Naive B cell (primary cell): ENCODE measurements around the gene ZFPM1. TPM values are rescaled to one million over a fixed set of nuclear protein-coding genes. Genes with fewer than 3 reads are reported as not detected.

Experiments used
- ATAC-seq, 2 donors: fragments of 150-1000 bp; cut with Tn5 transposase; 2 replicates each; pipeline ENCODE4 v1.10.0; 2021; ENCODE audit warnings: low read depth in 2 of 2, mild to moderate bottlenecking in 2 of 2, moderate library complexity in 2 of 2
- DNase-seq: peaks from one replicate; pipeline ENCODE4 v3.0.0; 2022
- H3K27ac Mint-ChIP-seq, 6 donors: one replicate each; pipeline ENCODE4 v1.8.0; 2020 to 2022; ENCODE audit warnings: mild to moderate bottlenecking in 6 of 6, mixed read lengths in 6 of 6, moderate library complexity in 5 of 6, inconsistent platforms in 2 of 6
- H3K27me3 Mint-ChIP-seq, 3 donors: one replicate each; pipeline ENCODE4 v1.8.0; 2021 to 2022; ENCODE audit warnings: mixed read lengths in 3 of 3, mild to moderate bottlenecking in 1 of 3
- H3K36me3 Mint-ChIP-seq, 2 donors: one replicate each; pipeline ENCODE4 v1.8.0; 2020 to 2022; ENCODE audit warnings: mixed read lengths in 2 of 2, inconsistent platforms in 1 of 2, mild to moderate bottlenecking in 1 of 2
- H3K4me1 Mint-ChIP-seq, 3 donors: one replicate each; pipeline ENCODE4 v1.8.0; 2020 to 2022; ENCODE audit warnings: mixed read lengths in 3 of 3, inconsistent platforms in 1 of 3, mild to moderate bottlenecking in 1 of 3, moderate library complexity in 1 of 3
- H3K4me3 Mint-ChIP-seq, 8 donors: one replicate each; pipeline ENCODE4 v1.8.0; 2020 to 2022; ENCODE audit warnings: mild to moderate bottlenecking in 8 of 8, mixed read lengths in 8 of 8, moderate library complexity in 8 of 8, inconsistent platforms in 2 of 8
- H3K9me3 Mint-ChIP-seq, 7 donors: one replicate each; pipeline ENCODE4 v1.8.0; 2020 to 2022; ENCODE audit warnings: mixed read lengths in 7 of 7, mild to moderate bottlenecking in 5 of 7, inconsistent platforms in 2 of 7, moderate library complexity in 1 of 7
- polyA plus RNA-seq, 6 donors: library from polyadenylated mRNA; unstranded; fragments of 300-500 nt; fragmentation: Illumina TruSeq; gene quantifications; one replicate each; pipeline ENCODE4 v1.2.3, GENCODE V29; 2021; ENCODE audit warnings: low read depth in 6 of 6

Gene ZFPM1
- polyA plus RNA-seq, 6 donors from 2014 or later: 0.09 to 0.46 (median 0.28) TPM

DNA sequence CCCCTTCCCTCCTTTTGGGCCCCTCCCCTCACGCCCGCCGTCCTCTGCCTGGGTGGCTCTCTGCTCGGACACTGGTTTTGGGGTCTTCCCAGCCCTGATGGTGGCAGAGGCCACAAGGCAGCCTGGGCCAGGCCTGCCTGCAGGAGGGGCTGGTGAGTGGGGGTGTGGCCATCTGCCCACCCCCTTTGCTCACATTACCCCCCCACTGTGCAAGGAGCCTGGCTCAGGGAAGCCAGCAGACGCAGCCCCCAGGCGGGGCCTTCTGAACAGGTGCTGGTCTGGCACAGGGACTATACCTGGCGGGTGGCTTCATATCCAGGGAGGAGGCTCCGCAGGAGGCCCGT is 10.7 kb upstream of the ZFPM1 start:
- Mint-ChIP-seq H3K4me1 (peaks cover 4 to 5% (median 4%) of the 10 kb centered on the region in 3 donors), H3K27me3 (peaks cover 0 to 2% (median 0%) of the 10 kb centered on the region in 3 donors), H3K9me3 (no peaks in the 10 kb centered on the region), H3K4me3 (no peak overlapping the region), H3K27ac (peak overlapping the region in 1 of 6 donors; percentile 47), H3K36me3 (no peaks in the 10 kb centered on the region)
- no peak for ATAC-seq
- no peak for DNase-seq

DNA sequence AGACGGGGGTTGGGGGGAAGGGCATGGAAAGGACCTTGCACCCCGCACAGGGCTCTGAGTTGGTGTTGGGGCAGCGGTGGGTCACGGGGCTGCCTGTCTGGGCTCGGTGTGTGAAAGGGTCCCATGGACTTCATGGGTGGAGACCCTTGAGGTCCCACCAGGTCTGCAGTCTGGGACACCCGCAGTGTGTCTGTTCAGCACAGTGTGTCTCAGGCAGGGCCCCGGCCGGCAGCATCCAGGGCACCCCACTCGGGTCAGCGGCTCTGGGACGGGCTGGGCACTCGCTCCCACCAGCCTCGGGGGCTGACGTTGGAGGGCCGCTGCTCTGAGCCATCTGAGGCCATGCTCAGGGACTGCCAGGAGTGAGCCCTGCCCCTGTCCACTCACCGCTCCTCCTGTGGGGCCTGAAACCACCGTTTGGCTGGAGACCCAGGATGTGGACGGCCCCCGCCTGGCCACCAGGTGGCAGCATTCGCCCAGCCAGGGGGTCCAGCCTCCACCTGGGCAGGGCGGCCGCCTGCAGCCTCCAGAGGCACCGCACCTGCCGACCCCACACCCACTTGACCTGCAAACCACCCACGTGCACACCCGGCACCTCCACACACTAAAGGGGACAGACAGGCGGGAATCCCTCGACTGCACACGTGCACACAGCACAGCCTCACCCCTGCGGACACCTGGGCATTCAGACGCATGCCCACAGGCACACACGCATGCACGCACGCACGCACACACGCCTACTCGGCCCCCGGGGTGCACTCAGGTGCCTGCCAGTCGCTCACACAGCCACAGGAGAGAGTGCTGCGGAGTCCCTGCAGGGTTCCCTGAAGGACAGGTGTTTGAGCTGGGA is 10.1 kb upstream of the ZFPM1 start:
- DNase-seq: peak; percentile 82
- peak; percentile 83 to 88 for ATAC-seq
- H3K27ac Mint-ChIP-seq: peak overlapping the region in 4 of 6 donors; percentile 14 to 79 (median 47)
- no peaks in the 10 kb centered on the region for H3K36me3 Mint-ChIP-seq
- no peaks in the 10 kb centered on the region for H3K9me3 Mint-ChIP-seq
- peaks cover 0 to 5% (median 0%) of the 10 kb centered on the region in 3 donors for H3K27me3 Mint-ChIP-seq
- peak overlapping the region in 3 of 8 donors; percentile 33 to 77 (median 74) for H3K4me3 Mint-ChIP-seq
- peaks cover 4 to 8% (median 5%) of the 10 kb centered on the region in 3 donors for H3K4me1 Mint-ChIP-seq

DNA sequence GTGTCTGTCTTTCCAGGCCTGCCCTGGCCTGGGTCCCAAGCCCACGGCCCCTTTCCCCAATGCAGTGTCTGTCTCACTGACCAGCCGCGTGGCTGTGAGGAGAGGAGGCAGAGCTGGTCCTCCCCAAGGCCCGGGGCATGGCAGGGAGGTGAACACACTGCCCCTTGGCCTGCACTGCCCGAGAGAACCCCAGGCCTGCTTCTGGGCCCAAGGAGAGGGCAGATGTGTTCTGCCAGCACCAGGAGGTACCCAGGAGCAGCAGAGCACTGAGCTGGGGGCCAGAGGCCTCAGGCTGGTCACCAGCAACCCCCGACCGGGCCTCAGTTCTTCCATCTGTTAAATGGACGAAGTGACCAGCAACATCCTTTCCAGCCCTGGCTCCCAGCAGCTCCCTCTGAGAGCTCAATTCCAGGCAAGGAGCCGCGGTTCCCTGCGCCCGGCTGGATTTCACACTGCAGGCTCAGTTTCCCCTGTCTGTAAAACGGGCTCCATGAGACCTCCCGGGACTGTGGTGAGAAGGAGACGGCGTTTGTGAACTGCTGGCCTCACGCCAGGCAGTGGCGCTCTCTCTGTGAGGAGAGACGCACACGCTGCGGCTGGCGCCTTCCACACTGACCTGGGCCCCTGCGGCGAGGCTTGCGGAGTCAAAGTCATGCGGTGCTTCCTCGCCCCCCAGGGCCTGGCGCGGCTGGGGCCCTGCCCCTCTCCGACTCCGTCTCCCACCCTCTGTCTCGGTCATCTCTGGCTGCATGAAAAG is 8.1 kb upstream of the ZFPM1 start:
- Mint-ChIP-seq H3K4me3 (no peak overlapping the region), H3K27me3 (peaks cover 0 to 5% (median 0%) of the 10 kb centered on the region in 3 donors), H3K4me1 (peaks cover 18 to 23% (median 22%) of the 10 kb centered on the region in 3 donors), H3K36me3 (no peaks in the 10 kb centered on the region), H3K27ac (peak overlapping the region in 1 of 6 donors; percentile 47), H3K9me3 (no peaks in the 10 kb centered on the region)
- ATAC-seq (no peak), DNase-seq (no peak)

DNA sequence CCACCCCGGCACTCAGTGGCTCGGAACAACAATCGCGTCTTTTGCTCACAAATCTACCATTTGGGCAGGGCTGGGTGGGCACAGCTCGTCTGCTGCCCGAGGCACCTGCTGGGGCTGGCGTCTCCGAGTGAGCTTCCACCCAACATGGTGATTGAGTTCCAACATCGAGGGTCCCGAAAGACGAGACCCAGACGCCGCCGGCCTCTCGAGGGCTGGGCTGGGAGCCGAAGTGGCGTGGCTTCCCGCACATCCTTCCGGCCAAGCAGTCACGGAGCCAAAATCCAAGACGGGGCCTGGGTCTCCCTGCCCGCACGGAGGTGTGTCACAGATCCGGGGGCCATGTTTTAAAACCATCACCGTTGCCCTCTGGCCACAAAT is 7.5 kb upstream of the ZFPM1 start:
- Mint-ChIP-seq H3K36me3 (no peaks in the 10 kb centered on the region), H3K4me3 (no peak overlapping the region), H3K4me1 (peaks cover 18 to 23% (median 22%) of the 10 kb centered on the region in 3 donors), H3K9me3 (no peaks in the 10 kb centered on the region), H3K27ac (peak overlapping the region in 2 of 6 donors; percentile 11 to 47), H3K27me3 (peaks cover 0 to 5% (median 0%) of the 10 kb centered on the region in 3 donors)
- ATAC-seq: no peak
- no peak for DNase-seq

DNA sequence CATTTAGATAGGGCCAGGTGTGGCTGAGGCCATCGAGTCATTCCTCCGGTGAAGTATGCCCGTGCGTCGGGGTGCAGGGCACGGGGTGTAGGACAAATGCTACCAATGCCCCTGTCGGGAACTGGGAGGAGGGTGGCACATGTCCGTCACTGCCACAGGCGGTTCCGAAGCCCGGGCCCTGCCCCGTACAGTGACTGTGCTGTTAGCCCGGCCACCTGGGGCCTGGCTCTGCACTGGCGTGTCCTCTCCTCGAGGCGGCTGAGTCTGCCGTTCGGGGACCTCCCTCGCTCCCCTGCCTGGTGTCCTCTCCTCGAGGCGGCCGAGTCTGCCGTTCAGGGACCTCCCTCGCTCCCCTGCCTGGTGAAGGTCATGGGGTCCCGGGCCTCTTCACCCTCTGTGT is 7.0 kb upstream of the ZFPM1 start:
- Mint-ChIP-seq H3K4me1 (peaks cover 18 to 24% (median 22%) of the 10 kb centered on the region in 3 donors), H3K27me3 (peaks cover 0 to 5% (median 0%) of the 10 kb centered on the region in 3 donors), H3K4me3 (no peak overlapping the region), H3K27ac (peak overlapping the region in 2 of 6 donors; percentile 80 to 93), H3K36me3 (no peaks in the 10 kb centered on the region), H3K9me3 (no peaks in the 10 kb centered on the region)
- DNase-seq (no peak), ATAC-seq (no peak)

DNA sequence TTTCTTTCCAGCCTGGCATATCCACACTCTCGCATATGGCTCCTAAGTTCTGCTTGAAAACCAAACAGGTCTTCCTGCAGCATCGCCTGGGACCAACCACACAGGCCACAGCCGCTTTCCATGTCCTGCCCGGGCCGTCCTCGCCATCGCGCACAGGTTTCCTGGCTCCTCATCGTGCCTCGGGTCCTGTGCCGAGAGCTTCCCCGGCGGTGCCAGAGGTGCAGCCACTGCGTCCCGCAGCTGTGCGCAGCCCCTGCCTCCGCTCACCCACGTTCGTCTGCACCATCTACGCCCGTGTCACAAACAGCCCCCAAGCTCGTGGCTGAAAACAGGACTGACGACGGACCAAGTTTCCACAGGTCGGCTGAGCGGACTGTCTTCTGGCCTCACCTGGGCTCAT is 6.3 kb upstream of the ZFPM1 start:
- H3K9me3 Mint-ChIP-seq: no peaks in the 10 kb centered on the region
- no peak for ATAC-seq
- no peak for DNase-seq
- H3K27ac Mint-ChIP-seq: no peak overlapping the region
- peaks cover 18 to 27% (median 23%) of the 10 kb centered on the region in 3 donors for H3K4me1 Mint-ChIP-seq
- peaks cover 0 to 5% (median 0%) of the 10 kb centered on the region in 3 donors for H3K27me3 Mint-ChIP-seq
- H3K4me3 Mint-ChIP-seq: no peak overlapping the region
- no peaks in the 10 kb centered on the region for H3K36me3 Mint-ChIP-seq

DNA sequence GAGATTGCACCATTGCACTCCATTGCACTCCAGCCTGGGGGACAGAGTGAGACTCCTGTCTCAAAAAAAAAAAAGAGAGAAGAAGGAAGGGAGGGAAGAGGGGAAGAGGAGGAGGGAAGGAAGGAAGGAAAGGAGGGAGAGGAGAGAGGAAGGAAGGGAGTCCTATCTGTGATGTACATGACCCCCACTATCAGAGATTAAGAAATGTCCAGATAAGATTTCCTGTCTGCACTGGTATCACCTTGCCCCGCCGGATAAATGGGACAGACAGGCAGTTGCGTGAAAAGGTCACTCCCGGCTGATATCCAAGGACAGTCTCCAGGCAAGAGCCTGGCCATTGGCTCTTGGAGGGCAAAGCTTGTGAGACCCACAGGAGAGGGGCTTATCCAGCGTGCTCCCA is 5.2 kb upstream of the ZFPM1 start:
- no peak for ATAC-seq
- Mint-ChIP-seq H3K4me3 (peak overlapping the region in 2 of 8 donors; percentile 19), H3K27ac (peak overlapping the region in 3 of 6 donors; percentile 37 to 85 (median 78)), H3K4me1 (peaks cover 21 to 33% (median 32%) of the 10 kb centered on the region in 3 donors), H3K27me3 (peaks cover 0 to 5% (median 0%) of the 10 kb centered on the region in 3 donors), H3K36me3 (no peaks in the 10 kb centered on the region), H3K9me3 (no peaks in the 10 kb centered on the region)
- no peak for DNase-seq

DNA sequence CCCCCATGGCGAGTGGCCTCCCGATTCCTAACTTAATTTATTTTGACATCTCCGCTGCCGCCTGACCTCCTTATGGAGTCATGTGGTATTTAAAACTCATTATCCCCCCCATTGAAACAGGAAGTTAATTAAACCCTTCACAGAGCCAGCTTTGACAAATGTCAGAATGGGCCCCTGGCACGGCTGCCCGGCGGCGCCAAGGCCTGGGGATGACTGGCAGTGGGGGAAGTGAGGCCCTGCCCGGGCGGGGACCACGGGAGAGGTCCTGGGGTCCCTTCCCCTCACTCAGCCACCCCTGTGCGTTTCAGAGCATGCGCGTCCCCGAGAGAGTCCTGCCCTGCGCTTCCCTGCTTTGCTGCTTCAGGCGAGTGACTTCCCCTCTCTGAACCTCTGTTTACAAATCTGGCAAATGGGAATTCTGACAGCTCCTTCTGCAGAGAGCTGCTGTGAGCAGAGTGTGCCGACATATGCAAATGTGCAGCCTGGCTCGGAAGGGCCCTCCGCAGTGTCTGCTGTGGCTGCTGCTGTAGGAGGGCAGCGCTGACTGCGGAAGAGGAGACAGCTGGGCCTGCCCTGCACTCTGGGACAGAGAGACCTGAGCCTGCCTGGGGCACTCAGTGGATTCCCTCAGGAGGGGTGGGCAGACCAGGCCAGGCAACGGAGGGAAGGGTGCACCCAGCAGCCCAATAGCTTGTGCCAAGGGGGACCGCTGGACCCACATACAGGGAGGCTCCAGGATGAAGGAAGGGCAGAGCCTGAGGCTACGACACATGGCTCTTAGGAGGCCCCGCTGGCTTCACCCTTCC is 4.4 kb upstream of the ZFPM1 start:
- ATAC-seq (no peak), DNase-seq (no peak)
- no peaks in the 10 kb centered on the region for H3K9me3 Mint-ChIP-seq
- peak overlapping the region in 5 of 8 donors; percentile 5 to 56 (median 19) for H3K4me3 Mint-ChIP-seq
- H3K27me3 Mint-ChIP-seq: peaks cover 0 to 5% (median 0%) of the 10 kb centered on the region in 3 donors
- H3K4me1 Mint-ChIP-seq: peaks cover 17 to 29% (median 27%) of the 10 kb centered on the region in 3 donors
- no peaks in the 10 kb centered on the region for H3K36me3 Mint-ChIP-seq
- H3K27ac Mint-ChIP-seq: peak overlapping the region in 2 of 6 donors; percentile 73 to 78

DNA sequence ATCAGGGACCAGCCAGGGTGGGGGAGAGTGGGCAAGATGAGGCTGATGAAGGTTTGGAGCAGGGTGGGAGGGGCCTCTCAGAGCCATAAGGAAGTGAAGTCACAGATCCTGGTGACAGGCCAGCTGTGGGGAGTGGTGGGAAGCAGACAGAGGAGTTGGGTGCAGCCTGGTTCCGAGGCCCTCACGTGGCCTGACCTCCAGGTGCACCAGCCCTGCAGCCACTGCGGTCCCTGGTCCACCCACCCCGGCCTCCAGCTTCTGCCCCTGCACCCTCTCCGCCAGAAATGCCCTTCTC is 3.9 kb upstream of the ZFPM1 start:
- no peaks in the 10 kb centered on the region for H3K9me3 Mint-ChIP-seq
- peak overlapping the region in 1 of 8 donors; percentile 56 for H3K4me3 Mint-ChIP-seq
- H3K27ac Mint-ChIP-seq: no peak overlapping the region
- ATAC-seq (no peak), DNase-seq (no peak)
- no peaks in the 10 kb centered on the region for H3K36me3 Mint-ChIP-seq
- H3K27me3 Mint-ChIP-seq: peaks cover 0 to 5% (median 0%) of the 10 kb centered on the region in 3 donors
- peaks cover 17 to 29% (median 28%) of the 10 kb centered on the region in 3 donors for H3K4me1 Mint-ChIP-seq

DNA sequence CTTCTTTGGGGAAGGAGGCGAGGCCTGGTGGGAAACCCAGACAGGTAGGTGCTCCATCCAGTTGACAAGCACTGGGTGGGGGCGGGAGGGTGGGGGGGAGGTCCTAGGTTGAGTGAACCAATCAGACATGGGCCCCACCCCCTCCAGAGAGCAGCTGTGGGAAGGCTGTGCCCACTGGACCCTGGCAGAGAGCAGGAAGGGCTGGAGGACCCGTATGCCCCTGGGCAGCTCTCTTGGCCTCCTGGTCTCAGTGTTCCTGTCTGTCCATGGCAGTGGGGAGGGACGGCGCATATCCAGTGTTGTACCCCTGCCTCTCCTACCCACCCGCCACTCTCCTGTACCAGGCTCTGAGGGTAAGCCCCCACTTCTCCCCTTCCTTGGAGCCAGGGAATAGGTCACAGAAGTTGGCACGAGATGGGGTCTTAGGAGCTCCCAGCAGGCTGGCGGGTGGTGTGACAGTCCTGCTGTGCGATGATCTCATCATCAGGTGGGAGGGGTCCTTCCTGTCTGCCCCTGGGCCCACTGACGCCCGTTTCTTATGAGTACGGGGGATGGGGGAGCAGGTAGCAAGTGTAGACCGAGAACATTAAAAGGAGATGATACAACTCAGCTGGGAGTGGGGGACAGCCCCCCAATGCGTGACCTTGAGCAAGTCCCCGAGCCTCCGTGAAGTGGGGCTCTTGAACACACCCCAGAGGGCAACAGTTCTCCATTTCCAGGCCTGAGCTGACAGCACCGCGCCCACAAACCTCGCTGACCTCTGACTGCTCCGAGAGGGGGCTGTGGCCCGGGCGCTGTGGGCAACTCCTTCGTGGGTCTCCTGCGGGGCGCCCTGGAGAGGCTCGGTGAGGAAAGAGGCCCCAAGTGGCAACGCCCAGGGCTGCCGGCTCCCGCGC is 1.2 kb upstream of the ZFPM1 start:
- Mint-ChIP-seq H3K9me3 (no peaks in the 10 kb centered on the region), H3K4me1 (peaks cover 30 to 44% (median 42%) of the 10 kb centered on the region in 3 donors), H3K27ac (peak overlapping the region in 5 of 6 donors; percentile 60 to 95 (median 80)), H3K27me3 (peaks cover 0 to 20% (median 4%) of the 10 kb centered on the region in 3 donors), H3K36me3 (no peaks in the 10 kb centered on the region), H3K4me3 (peak overlapping the region; percentile 57 to 91 (median 86))
- no peak for DNase-seq
- no peak for ATAC-seq

DNA sequence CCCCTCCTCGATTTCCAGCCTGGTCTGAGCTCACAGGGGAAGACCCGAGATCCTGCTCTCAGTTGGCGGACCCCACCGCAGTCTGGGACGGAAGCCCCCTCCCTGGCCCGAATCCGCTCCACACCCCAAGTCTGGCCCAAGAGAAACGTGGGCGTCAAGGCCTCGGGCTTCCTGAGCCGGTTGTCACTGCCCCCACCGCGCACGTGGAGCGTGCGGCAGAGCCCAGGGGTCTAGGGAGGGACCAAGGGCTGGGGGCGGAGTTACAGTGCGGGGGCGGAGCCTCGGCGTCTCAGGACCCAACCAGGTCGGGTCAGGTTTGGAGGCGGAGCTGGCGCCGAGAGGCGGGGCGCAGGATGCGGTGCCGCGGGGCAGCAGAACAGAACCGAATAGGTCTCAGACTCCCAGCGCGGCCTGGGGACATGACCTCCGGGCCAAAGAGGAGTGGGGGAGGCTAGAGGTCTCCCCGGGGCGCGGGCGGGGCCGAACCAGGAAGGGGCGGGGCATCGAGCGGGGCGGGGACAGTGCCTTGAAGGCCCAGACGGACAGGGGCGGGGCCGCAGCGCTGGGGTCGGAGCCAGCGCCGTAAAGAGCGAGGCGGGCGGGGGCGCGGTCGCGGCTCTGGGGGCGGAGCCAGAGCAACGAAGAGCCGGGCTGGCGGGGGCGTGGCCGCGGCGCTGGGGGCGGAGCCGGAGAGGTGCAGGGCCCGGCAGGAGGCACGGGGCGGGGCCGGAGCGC is 431 bp upstream of the ZFPM1 start:
- H3K4me1 Mint-ChIP-seq: peaks cover 30 to 46% (median 41%) of the 10 kb centered on the region in 3 donors

More for the DNA sequence above, 431 bp upstream of the ZFPM1 start:
- Mint-ChIP-seq H3K4me3 (peak overlapping the region; percentile 76 to 91 (median 86)), H3K27ac (peak overlapping the region; percentile 57 to 95 (median 78)), H3K27me3 (peaks cover 0 to 19% (median 4%) of the 10 kb centered on the region in 3 donors), H3K9me3 (no peaks in the 10 kb centered on the region), H3K36me3 (no peaks in the 10 kb centered on the region)
- ATAC-seq (peak; percentile 72 to 74), DNase-seq (peak; percentile 97)
